ENCODE data around the gene SMIM15.

GRCh38 chr5:61205013-61205412, 42.7 kb upstream of the SMIM15 start:
- no peak for TF ChIP-seq CTCF (IDR thresholded peaks at IDR 0.05)
- TF ChIP-seq EP300 (IDR thresholded peaks at IDR 0.05), result no peak
- no peak for TF ChIP-seq POLR2AphosphoS5 (IDR thresholded peaks at IDR 0.05)
- TF ChIP-seq POLR2A (IDR thresholded peaks at IDR 0.05), result no peak

All from upper lobe of left lung (tissue), 4 donors.